Tibial artery (tissue), 4 donors: ENCODE measurements around the gene WNT3A.

Source experiments
- DNase-seq, 2 donors: peaks; one replicate each; pipeline ENCODE4 v3.0.0-alpha.2; 2019
- H3K27ac ChIP-seq, 2 donors: fragments of 200-600 bp; sonication (generic) in 1 of 2; 1 replicate in 1 of 2; 2 replicates in 1 of 2; pipeline ENCODE4 v1.5.1; 2018 to 2019; ENCODE audit warnings: mild to moderate bottlenecking in 1 of 2
- H3K27me3 ChIP-seq, 2 donors: fragments of 200-600 bp; sonication (generic) in 1 of 2; one replicate each; pipeline versions ENCODE4 v1.5.1 to v1.6.0; 2016 to 2019
- H3K36me3 ChIP-seq, 3 donors: fragments of 200-600 bp; sonication (generic) in 2 of 3; one replicate each; pipeline ENCODE4 v1.5.1; 2016 to 2019; ENCODE audit warnings: mild to moderate bottlenecking in 2 of 3
- H3K4me1 ChIP-seq, 4 donors: fragments of 200-600 bp; sonication (generic) in 2 of 4; 1 replicate in 3 of 4; 2 replicates in 1 of 4; pipeline ENCODE4 v1.5.1; 2016 to 2019
- H3K4me3 ChIP-seq, 2 donors: fragments of 200-600 bp; sonication (generic) in 1 of 2; 1 replicate in 1 of 2; 2 replicates in 1 of 2; pipeline ENCODE4 v1.5.1; 2018 to 2019; ENCODE audit warnings: mild to moderate bottlenecking in 2 of 2
- H3K9me3 ChIP-seq, 3 donors: fragments of 200-600 bp; sonication (generic) in 1 of 3; one replicate each; pipeline ENCODE4 v1.5.1; 2016 to 2019
- intact Hi-C: fragments of 100-400 bp; cut with DNase I; formaldehyde crosslinking; loops from one replicate; pipeline ENCODE4 v1.15.0; 2023; ENCODE audit warnings: low total_unique reads
- TF ChIP-seq, protein P1 (sequence below), 2 experiments: fragments of 200-600 bp in 1 of 2; fragments of 450-650 bp in 1 of 2; IDR thresholded peaks; one replicate each; pipeline ENCODE4 v1.5.1; 2017 to 2019; ENCODE audit warnings: antibody characterized with exemption in 2 of 2, mild to moderate bottlenecking in 1 of 2, moderate library complexity in 1 of 2

WNT3A gene

DNA sequence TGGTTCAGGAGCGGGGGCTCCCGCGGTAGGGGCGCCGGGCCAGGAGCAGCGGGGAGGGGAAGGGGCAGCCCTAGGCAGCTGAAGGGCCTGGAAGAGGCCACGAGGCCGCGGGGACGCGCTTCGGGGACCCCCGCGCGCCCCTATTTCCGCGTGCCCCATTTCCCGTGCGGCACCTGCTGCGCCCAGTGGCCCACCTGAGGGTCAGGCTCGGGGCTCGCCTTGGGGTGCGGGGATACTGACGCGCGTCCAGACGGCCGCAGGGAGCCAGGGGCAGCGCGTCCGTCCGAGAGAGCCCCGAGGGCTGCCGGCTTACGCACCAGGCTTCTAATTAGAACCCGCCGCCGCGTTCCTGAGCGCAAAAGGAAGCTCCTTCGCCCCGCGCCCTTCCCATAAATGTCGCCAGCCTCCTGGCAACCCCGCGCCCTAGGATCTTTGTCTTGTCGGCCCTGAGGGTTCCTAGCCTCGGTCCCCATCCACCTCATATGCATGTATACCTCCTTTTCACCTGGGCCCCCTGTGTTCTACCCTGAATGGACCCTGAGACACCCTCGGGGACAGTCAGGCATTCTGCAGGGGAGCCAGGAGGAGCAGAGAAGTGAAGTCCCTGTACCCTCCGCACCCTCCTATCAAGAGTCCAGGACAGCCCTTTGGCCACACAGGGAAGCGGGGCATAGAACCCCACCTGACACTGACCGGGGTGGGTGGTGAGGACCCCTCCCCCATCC, 1.8 kb downstream of the WNT3A start:
- Histone ChIP-seq H3K9me3 (no peaks in the 10 kb centered on the region), H3K27me3 (peaks cover 0 to 74% of the 10 kb centered on the region in 2 donors), H3K27ac (no peak overlapping the region), H3K4me3 (no peak overlapping the region), H3K4me1 (peaks cover 0 to 30% (median 2%) of the 10 kb centered on the region in 4 donors), H3K36me3 (no peaks in the 10 kb centered on the region)
- peak in 1 of 2 donors; percentile 48 for DNase-seq
- intact Hi-C loops, result no loop called here
- TF ChIP-seq, protein P1, sequence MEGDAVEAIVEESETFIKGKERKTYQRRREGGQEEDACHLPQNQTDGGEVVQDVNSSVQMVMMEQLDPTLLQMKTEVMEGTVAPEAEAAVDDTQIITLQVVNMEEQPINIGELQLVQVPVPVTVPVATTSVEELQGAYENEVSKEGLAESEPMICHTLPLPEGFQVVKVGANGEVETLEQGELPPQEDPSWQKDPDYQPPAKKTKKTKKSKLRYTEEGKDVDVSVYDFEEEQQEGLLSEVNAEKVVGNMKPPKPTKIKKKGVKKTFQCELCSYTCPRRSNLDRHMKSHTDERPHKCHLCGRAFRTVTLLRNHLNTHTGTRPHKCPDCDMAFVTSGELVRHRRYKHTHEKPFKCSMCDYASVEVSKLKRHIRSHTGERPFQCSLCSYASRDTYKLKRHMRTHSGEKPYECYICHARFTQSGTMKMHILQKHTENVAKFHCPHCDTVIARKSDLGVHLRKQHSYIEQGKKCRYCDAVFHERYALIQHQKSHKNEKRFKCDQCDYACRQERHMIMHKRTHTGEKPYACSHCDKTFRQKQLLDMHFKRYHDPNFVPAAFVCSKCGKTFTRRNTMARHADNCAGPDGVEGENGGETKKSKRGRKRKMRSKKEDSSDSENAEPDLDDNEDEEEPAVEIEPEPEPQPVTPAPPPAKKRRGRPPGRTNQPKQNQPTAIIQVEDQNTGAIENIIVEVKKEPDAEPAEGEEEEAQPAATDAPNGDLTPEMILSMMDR (IDR thresholded peaks at IDR 0.05), result no peak

DNA sequence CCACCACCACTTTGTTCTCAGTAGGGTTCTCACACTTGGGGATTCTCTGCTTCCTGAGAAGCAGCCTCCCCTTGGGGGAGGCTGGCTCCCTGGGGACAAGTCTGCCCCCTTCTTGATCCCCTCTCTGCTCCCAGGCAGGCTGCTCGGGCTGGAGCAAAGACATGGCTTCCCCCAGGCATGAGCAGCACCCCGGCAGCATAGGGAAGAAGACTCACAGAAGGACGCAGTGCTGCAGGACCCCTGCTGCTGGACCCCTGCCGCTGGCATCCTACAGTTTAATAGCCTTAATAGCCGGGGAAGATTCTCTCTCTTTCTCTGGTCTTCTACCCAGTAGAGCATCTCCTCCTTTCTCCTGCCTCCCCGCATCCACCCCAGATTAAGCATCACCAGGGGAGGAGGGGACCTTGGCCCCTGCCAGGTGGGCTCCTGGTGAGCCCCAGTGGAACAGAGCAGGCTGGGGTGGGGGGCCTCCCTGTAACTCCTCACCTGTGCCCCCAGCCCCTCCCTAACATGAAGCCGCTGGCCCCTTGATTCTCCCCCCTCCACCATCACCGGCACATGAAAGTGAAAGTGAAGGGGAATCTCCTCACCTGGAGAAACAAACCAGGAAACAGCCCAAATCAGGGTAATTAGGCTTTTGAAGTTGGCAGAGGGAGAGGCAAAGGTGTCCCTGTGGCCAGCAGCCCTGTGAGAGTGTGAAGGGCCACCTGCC, 2.5 kb downstream of the WNT3A start:
- TF ChIP-seq, protein P1 (IDR thresholded peaks at IDR 0.05), result no peak
- peak in 1 of 2 donors; percentile 44 for DNase-seq
- Histone ChIP-seq H3K36me3 (no peaks in the 10 kb centered on the region), H3K27me3 (peaks cover 0 to 71% of the 10 kb centered on the region in 2 donors), H3K9me3 (no peaks in the 10 kb centered on the region), H3K4me3 (no peak overlapping the region), H3K4me1 (peaks cover 0 to 27% (median 2%) of the 10 kb centered on the region in 4 donors), H3K27ac (no peak overlapping the region)
- intact Hi-C loops, result no loop called here

DNA sequence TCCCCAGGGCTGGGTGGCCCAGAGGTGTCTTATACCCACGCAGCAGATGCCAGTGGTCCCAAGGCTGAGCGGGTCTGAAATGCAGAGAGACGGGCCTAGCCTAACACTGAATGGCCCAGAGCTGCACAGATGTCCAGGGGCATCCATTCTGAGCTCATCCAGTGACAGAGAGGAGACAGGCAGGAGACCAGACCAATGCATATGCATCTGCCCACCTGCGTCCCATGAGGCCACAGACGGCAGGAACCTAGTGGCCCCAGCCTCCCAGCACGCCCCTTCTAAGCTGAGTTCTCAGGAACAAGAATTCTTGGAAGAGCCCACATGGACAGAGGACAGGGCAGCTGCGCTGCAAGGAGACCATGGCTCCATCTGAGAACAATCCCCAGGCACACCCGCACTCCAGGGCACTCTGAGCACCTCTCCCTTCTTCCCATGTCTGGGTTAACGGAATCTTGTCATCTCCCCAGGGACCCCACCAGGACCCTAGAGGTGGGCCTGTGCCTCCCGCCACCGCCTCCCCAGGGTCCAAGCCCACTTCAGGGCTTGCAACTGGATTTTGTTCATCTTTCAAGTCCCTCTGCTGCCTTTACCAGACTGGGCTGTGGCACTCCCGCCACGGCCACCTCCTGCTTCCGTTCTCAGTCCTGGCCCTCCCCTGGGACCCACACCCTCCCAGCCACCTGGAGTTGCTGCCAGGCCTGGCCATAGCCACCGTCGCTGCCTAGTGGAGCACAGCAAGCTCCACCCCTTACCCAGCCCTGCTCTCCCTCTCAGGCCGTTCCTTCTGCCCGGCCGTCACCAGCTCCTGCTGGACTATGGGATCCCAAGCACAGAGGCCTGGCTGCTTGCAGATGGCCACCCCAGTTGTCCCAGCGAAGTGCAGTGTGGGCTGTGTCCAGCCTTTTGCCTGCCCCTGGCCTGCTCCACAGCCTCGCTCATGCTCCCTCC, 3.3 kb downstream of the WNT3A start:
- H3K36me3 ChIP-seq, result no peaks in the 10 kb centered on the region
- peaks cover 0 to 63% of the 10 kb centered on the region in 2 donors for H3K27me3 ChIP-seq
- intact Hi-C loops, result no loop called here
- H3K4me1 ChIP-seq, result peaks cover 0 to 27% (median 2%) of the 10 kb centered on the region in 4 donors
- TF ChIP-seq, protein P1 (IDR thresholded peaks at IDR 0.05), result no peak
- H3K9me3 ChIP-seq, result no peaks in the 10 kb centered on the region
- DNase-seq, result peak in 1 of 2 donors; percentile 54
- no peak overlapping the region for H3K27ac ChIP-seq
- no peak overlapping the region for H3K4me3 ChIP-seq

DNA sequence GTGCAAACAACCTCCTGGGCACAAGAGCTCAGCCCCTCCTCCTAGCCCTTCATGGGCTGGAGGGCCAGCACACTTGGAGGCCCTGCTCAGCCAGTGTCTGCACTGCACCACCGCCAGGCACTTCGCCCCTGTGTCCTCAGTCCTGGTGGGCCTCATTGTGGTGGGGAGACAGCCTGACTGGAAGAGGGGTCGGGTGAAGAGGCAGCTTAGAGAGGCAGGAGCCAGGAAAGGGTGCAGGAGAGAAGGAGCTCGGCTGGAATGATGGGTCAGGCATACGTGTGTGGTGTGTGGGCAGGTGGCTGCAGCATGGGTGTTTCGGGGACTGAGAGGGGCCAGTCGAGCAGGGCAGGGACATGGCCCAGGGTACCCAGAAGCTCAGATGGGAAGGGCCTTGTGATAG, 4.1 kb downstream of the WNT3A start:
- H3K36me3 ChIP-seq, result no peaks in the 10 kb centered on the region
- no peaks in the 10 kb centered on the region for H3K9me3 ChIP-seq
- intact Hi-C loops, result no loop called here
- H3K27me3 ChIP-seq, result peaks cover 0 to 55% of the 10 kb centered on the region in 2 donors
- DNase-seq, result no peak
- no peak overlapping the region for H3K4me3 ChIP-seq
- TF ChIP-seq, protein P1 (IDR thresholded peaks at IDR 0.05), result no peak
- H3K4me1 ChIP-seq, result peaks cover 0 to 23% (median 2%) of the 10 kb centered on the region in 4 donors
- no peak overlapping the region for H3K27ac ChIP-seq

DNA sequence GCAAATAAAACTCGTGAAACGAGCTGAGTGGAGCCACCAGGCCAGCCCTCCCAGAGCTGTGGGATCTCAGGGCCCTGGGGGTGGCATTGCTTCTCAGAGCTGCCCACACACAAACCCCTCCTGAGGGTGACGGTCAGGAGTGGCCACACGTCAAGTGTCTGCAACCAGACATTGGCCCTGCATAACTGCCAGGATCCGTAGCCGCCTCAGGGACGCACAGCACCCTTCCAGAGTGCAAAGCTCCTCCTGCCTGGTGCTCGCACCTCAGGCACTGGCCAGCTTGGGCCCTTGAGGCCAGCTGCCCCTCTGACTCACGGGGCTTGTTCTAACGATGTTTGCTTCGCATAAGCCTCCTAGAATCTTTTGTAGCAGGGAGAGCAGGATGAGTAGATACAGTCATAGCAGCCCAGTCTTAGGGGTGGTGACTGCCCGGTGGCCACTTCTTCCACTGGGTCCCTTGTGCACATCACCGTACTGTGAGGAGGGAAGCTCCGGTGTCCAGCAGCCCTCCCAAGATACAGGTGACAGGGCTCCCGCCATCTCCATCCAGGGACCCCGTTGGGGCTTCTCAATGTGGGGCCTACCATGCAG, 5.0 kb downstream of the WNT3A start:
- peaks cover 0 to 16% (median 2%) of the 10 kb centered on the region in 4 donors for H3K4me1 ChIP-seq
- no peaks in the 10 kb centered on the region for H3K36me3 ChIP-seq
- H3K27ac ChIP-seq, result no peak overlapping the region
- peak in 1 of 2 donors; percentile 58 for DNase-seq
- peaks cover 0 to 54% of the 10 kb centered on the region in 2 donors for H3K27me3 ChIP-seq
- intact Hi-C loops, result no loop called here
- no peaks in the 10 kb centered on the region for H3K9me3 ChIP-seq
- TF ChIP-seq, protein P1 (IDR thresholded peaks at IDR 0.05), result no peak
- H3K4me3 ChIP-seq, result no peak overlapping the region
